ENCODE measurements around the gene BPIFB3.

DNA sequence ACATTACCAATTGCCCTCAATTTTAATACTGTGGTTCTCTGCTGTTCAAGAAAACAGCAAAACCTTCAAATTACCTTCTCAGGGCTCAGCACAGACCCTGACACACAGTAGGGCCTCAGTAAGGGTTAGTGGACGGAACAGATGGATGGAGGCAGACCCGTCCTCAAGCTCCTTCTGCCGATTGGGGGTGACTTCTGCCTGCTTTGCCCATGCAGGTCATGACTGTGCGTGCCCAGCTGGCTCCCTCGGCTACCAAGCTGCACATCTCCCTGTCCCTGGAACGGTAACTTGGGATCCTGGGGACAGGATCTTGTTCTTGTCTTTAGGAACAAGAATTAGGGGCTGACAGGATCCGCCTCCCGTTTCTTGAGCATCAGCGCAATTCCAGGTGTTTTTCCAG is 16.0 kb downstream of the BPIFB3 start:
- TF ChIP-seq EP300 (IDR thresholded peaks at IDR 0.05) (no peak), POLR2A (IDR thresholded peaks at IDR 0.05) (no peak)
- TF ChIP-seq, protein P1, sequence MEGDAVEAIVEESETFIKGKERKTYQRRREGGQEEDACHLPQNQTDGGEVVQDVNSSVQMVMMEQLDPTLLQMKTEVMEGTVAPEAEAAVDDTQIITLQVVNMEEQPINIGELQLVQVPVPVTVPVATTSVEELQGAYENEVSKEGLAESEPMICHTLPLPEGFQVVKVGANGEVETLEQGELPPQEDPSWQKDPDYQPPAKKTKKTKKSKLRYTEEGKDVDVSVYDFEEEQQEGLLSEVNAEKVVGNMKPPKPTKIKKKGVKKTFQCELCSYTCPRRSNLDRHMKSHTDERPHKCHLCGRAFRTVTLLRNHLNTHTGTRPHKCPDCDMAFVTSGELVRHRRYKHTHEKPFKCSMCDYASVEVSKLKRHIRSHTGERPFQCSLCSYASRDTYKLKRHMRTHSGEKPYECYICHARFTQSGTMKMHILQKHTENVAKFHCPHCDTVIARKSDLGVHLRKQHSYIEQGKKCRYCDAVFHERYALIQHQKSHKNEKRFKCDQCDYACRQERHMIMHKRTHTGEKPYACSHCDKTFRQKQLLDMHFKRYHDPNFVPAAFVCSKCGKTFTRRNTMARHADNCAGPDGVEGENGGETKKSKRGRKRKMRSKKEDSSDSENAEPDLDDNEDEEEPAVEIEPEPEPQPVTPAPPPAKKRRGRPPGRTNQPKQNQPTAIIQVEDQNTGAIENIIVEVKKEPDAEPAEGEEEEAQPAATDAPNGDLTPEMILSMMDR (IDR thresholded peaks at IDR 0.05), result no peak

All from suprapubic skin (tissue), 3 donors.